Measurements from ENCODE around the gene CACNA1B. TPM values are rescaled to one million over a fixed set of nuclear protein-coding genes. Genes with fewer than 3 reads are reported as not detected.

CACNA1B gene
- polyA plus RNA-seq, 1 experiment: 0.01 TPM

GRCh38 chr9:137832830-137833590 lies 44.6 kb upstream of the CACNA1B start:
- Histone ChIP-seq H3K27me3 (ENCODE audit: control insufficient read depth, insufficient read depth, low read length) (no peaks in the 10 kb centered on the region), H3K27ac (ENCODE audit: low read depth, low read length) (no peak overlapping the region), H3K4me3 (ENCODE audit: low read depth, low read length) (no peak overlapping the region), H3K9me3 (ENCODE audit: control insufficient read depth, insufficient read depth, low read length) (peaks cover 26% of the 10 kb centered on the region; the same call in 1 of the 2 replicates)
- no peak for DNase-seq (ENCODE audit: low read depth, low spot score)
- POLR2A ChIA-PET: no interaction called here
- CTCF ChIA-PET: no interaction called here
- no peak for TF ChIP-seq CTCF (IDR thresholded peaks at IDR 0.05; ENCODE audit: low read depth, low read length)

- H3K27ac ChIP-seq (ENCODE audit: low read depth, low read length): no peak overlapping the region
- H3K4me3 ChIP-seq (ENCODE audit: low read depth, low read length): no peak overlapping the region
- peaks cover 31% of the 10 kb centered on the region for H3K9me3 ChIP-seq (ENCODE audit: control insufficient read depth, insufficient read depth, low read length)
- no peaks in the 10 kb centered on the region for H3K27me3 ChIP-seq (ENCODE audit: control insufficient read depth, insufficient read depth, low read length)
- POLR2A ChIA-PET: no interaction called here
- CTCF ChIA-PET: no interaction called here
- DNase-seq (ENCODE audit: low read depth, low spot score): no peak
- TF ChIP-seq CTCF (IDR thresholded peaks at IDR 0.05; ENCODE audit: low read depth, low read length): no peak
Measured at GRCh38 chr9:137833721-137834613, 43.6 kb upstream of the CACNA1B start.

- CTCF ChIA-PET: no interaction called here
- DNase-seq (ENCODE audit: low read depth, low spot score): no peak
- POLR2A ChIA-PET: no interaction called here
Measured at GRCh38 chr9:137834846-137835546, 42.6 kb upstream of the CACNA1B start.

GRCh38 chr9:137836151-137836830 lies 41.3 kb upstream of the CACNA1B start:
- POLR2A ChIA-PET: no interaction called here
- CTCF ChIA-PET: no interaction called here

More at GRCh38 chr9:137834846-137835546, 42.6 kb upstream of the CACNA1B start:
- no peak for TF ChIP-seq CTCF (IDR thresholded peaks at IDR 0.05; ENCODE audit: low read depth, low read length)
- Histone ChIP-seq H3K4me3 (ENCODE audit: low read depth, low read length) (no peak overlapping the region), H3K27me3 (ENCODE audit: control insufficient read depth, insufficient read depth, low read length) (no peaks in the 10 kb centered on the region), H3K9me3 (ENCODE audit: control insufficient read depth, insufficient read depth, low read length) (peaks cover 33% of the 10 kb centered on the region), H3K27ac (ENCODE audit: low read depth, low read length) (no peak overlapping the region)

More at GRCh38 chr9:137836151-137836830, 41.3 kb upstream of the CACNA1B start:
- H3K9me3 ChIP-seq (ENCODE audit: control insufficient read depth, insufficient read depth, low read length): peaks cover 40% of the 10 kb centered on the region
- no peak overlapping the region for H3K4me3 ChIP-seq (ENCODE audit: low read depth, low read length)
- TF ChIP-seq CTCF (IDR thresholded peaks at IDR 0.05; ENCODE audit: low read depth, low read length): no peak
- no peak for DNase-seq (ENCODE audit: low read depth, low spot score)
- no peaks in the 10 kb centered on the region for H3K27me3 ChIP-seq (ENCODE audit: control insufficient read depth, insufficient read depth, low read length)
- no peak overlapping the region for H3K27ac ChIP-seq (ENCODE audit: low read depth, low read length)

Data from AG04450 (cell line).